Ovary (tissue), 9 donors: ENCODE measurements around the gene EPAS1. TPM values are rescaled to one million over a fixed set of nuclear protein-coding genes. Genes with fewer than 3 reads are reported as not detected.

ENCODE experiments used
- DNase-seq, 5 donors: peaks; one replicate each; pipeline ENCODE4 v3.0.0-alpha.2; 2019 to 2020
- H3K27ac ChIP-seq, 2 donors: fragments of 200-600 bp; one replicate each; pipeline versions ENCODE4 v1.5.1 to v1.8.0; 2019 to 2022
- H3K27me3 ChIP-seq: fragments of 200-600 bp; one replicate; pipeline ENCODE4 v1.8.0; 2022
- H3K36me3 ChIP-seq: fragments of 200-600 bp; sonication (generic); one replicate; pipeline ENCODE4 v1.5.1; 2019
- H3K4me1 ChIP-seq: one replicate; pipeline ENCODE4 v1.8.1; 2013; ENCODE audit warnings: mild to moderate bottlenecking, moderate library complexity; ENCODE audit not compliant: insufficient read depth
- H3K4me3 ChIP-seq: fragments of 200-600 bp; sonication (generic); one replicate; pipeline ENCODE4 v1.5.1; 2017
- H3K9me3 ChIP-seq, 2 donors: fragments of 200-600 bp in 1 of 2; sonication (generic) in 1 of 2; one replicate each; pipeline versions ENCODE4 v1.5.1 to v1.8.1; 2013 to 2019; ENCODE audit warnings: mild to moderate bottlenecking in 1 of 2, moderate library complexity in 1 of 2
- CTCF ChIP-seq, 3 donors: fragments of 450-650 bp in 2 of 3; fragments of 200-600 bp in 1 of 3; IDR thresholded peaks; one replicate each; pipeline versions ENCODE4 v1.5.1 to v1.8.0; 2016 to 2022; ENCODE audit warnings: antibody characterized with exemption in 3 of 3, mild to moderate bottlenecking in 1 of 3
- EP300 ChIP-seq: sonication (generic); formaldehyde crosslinking; IDR thresholded peaks from one replicate; pipeline ENCODE4 v1.6.1; 2017; ENCODE audit warnings: antibody characterized with exemption
- POLR2A ChIP-seq: fragments of 450-650 bp; IDR thresholded peaks from one replicate; pipeline ENCODE4 v1.6.1; 2017; ENCODE audit warnings: antibody characterized with exemption, mild to moderate bottlenecking, moderate library complexity
- WGBS, 3 donors: extraction: QIAGEN DNeasy Blood & Tissue Kit in 1 of 3; methylation state at CpG; one replicate each; pipeline versions ENCODE4 v1.1.5 to v1.1.7; 2013 to 2017; 5-methylcytosine and 5-hydroxymethylcytosine counted together
- intact Hi-C, 4 donors: fragments of 100-400 bp; cut with DNase I; formaldehyde crosslinking; loops; one replicate each; pipeline versions ENCODE4 v1.11.0 to v1.15.1; 2022 to 2023
- polyA plus RNA-seq, 2 donors: library from polyadenylated mRNA; stranded (reverse); fragments of 200-250 nt in 1 of 2; fragments of 350-450 nt in 1 of 2; fragmentation: Illumina TruSeq in 1 of 2; extraction: RNeasy Lipid Tissue Mini Kit (QIAGEN cat#74804) in 1 of 2; gene quantifications; one replicate each; pipeline ENCODE4 v1.2.3, GENCODE V29; 2013 to 2014
- total RNA-seq, 7 donors: library from RNA; depleted of rRNA in 2 of 7; stranded (reverse); fragments of >200 nt in 2 of 7; fragmentation: NEBNext Ultra II Directional in 3 of 7; extraction: Animal tissue kit (Norgen Biotek cat#: 25700) in 3 of 7; gene quantifications; one replicate each; pipeline versions ENCODE4 v1.1.0 to v1.2.4, GENCODE V29; 2016 to 2023
- donor health status: DM: no; HTN: no; CAD: no; lungs with moderate emphysema.
- donor health status: DM: no; HTN: no; CAD: no.
- donor health status: Bipolar disorder and iron deficiency.
- donor health status: DM: yes; HTN: yes; CAD: no.
- donor health status: DM: no; HTN: no; CAD: no.
- donor health status: DM: yes; HTN: yes; CAD: no.

The EPAS1 gene
- total and polyA plus RNA-seq, 9 donors = 63.1 to 258 (median 82.7) TPM

GRCh38 chr2:46428911-46429436, 131.8 kb downstream of the EPAS1 start:
- intact Hi-C loops = no loop called here
- no peak overlapping the region for H3K27ac ChIP-seq
- no peak for TF ChIP-seq EP300
- no peak for TF ChIP-seq POLR2A
- TF ChIP-seq CTCF (IDR thresholded peaks at IDR 0.05) = no peak
- no peak overlapping the region for H3K4me3 ChIP-seq
- 96 to 97% (median 97%) methylated on average over 22 of the region's 22 CpGs for WGBS, 3 donors
- H3K27me3 ChIP-seq = no peaks in the 10 kb centered on the region
- no peaks in the 10 kb centered on the region for H3K9me3 ChIP-seq
- H3K36me3 ChIP-seq = no peaks in the 10 kb centered on the region
- DNase-seq = no peak
- no peaks in the 10 kb centered on the region for H3K4me1 ChIP-seq

GRCh38 chr2:46430413-46430812, 133.2 kb downstream of the EPAS1 start:
- 77 to 91% (median 88%) methylated on average over 1 of the region's 1 CpG for WGBS, 3 donors
- intact Hi-C loops = no loop called here
- no peaks in the 10 kb centered on the region for H3K27me3 ChIP-seq
- H3K4me3 ChIP-seq = no peak overlapping the region
- no peaks in the 10 kb centered on the region for H3K9me3 ChIP-seq
- no peaks in the 10 kb centered on the region for H3K4me1 ChIP-seq
- no peak for TF ChIP-seq EP300
- no peak for TF ChIP-seq CTCF (IDR thresholded peaks at IDR 0.05)
- TF ChIP-seq POLR2A = no peak
- no peaks in the 10 kb centered on the region for H3K36me3 ChIP-seq
- no peak overlapping the region for H3K27ac ChIP-seq
- DNase-seq = no peak

- H3K27ac ChIP-seq = no peak overlapping the region
- WGBS, 3 donors = 87 to 94% (median 91%) methylated on average over 1 of the region's 1 CpG
- no peaks in the 10 kb centered on the region for H3K4me1 ChIP-seq
- TF ChIP-seq EP300 (no peak), CTCF (IDR thresholded peaks at IDR 0.05) (no peak), POLR2A (no peak)
- intact Hi-C loops = no loop called here
- H3K9me3 ChIP-seq = no peaks in the 10 kb centered on the region
- DNase-seq = no peak
- no peak overlapping the region for H3K4me3 ChIP-seq
- H3K36me3 ChIP-seq = no peaks in the 10 kb centered on the region
- no peaks in the 10 kb centered on the region for H3K27me3 ChIP-seq
Measured at GRCh38 chr2:46430992-46431391, 133.8 kb downstream of the EPAS1 start.

- no peaks in the 10 kb centered on the region for H3K9me3 ChIP-seq
- no peak for DNase-seq
- H3K36me3 ChIP-seq = no peaks in the 10 kb centered on the region
- H3K4me3 ChIP-seq = no peak overlapping the region
- WGBS, 3 donors = 70 to 82% (median 73%) methylated on average over 5 of the region's 5 CpGs
- H3K27ac ChIP-seq = no peak overlapping the region
- intact Hi-C loops = no loop called here
- no peaks in the 10 kb centered on the region for H3K4me1 ChIP-seq
- TF ChIP-seq CTCF (IDR thresholded peaks at IDR 0.05) = no peak
- no peak for TF ChIP-seq EP300
- TF ChIP-seq POLR2A = no peak
- H3K27me3 ChIP-seq = no peaks in the 10 kb centered on the region
Measured at GRCh38 chr2:46431481-46432235, 134.5 kb downstream of the EPAS1 start.
